Caco-2 (cell line): Measurements from ENCODE around the gene GJA3. TPM values are rescaled to one million over a fixed set of nuclear protein-coding genes. Genes with fewer than 3 reads are reported as not detected.
A peak's percentile ranks its signal among the peaks of the same experiment; 100 is the strongest.

ENCODE experiments used
- BruUV-seq: library from RNA; stranded (reverse); fragments of 400-500 nt; replicated peaks from 2 replicates; lab custom pipeline; 2021; lab: Mats Ljungman, UMichigan
- CTCF ChIA-PET: fragments of 300-600 bp; sonication (Branson Sonifier 250); formaldehyde crosslinking; loops from one replicate; lab custom pipeline; 2022; ENCODE audit warnings: antibody characterized with exemption; lab: Charles Lee
- POLR2A ChIA-PET: fragments of 300-600 bp; sonication (Branson Sonifier 250); formaldehyde crosslinking; loops from one replicate; lab custom pipeline; 2022; ENCODE audit warnings: antibody characterized with exemption; lab: Charles Lee
- DNase-seq, 2 experiments: peaks; one replicate each; pipeline versions ENCODE4 v3.0.0 to v3.0.0-alpha.2; 2020 to 2022
- H3K27me3 ChIP-seq: replicated peaks from 2 replicates; pipeline ENCODE4 v1.6.0; 2011; ENCODE audit warnings: low read length; ENCODE audit not compliant: control insufficient read depth, insufficient read depth
- H3K36me3 ChIP-seq: 2 replicates; pipeline ENCODE4 v1.5.1; 2011; ENCODE audit warnings: low read length; ENCODE audit not compliant: control insufficient read depth, insufficient read depth
- H3K4me1 ChIP-seq: fragments of 250-450 bp; sonication (Bioruptor Pico); 2 replicates; pipeline ENCODE4 v1.5.1; 2020; ENCODE audit warnings: mild to moderate bottlenecking
- H3K4me3 ChIP-seq: 2 replicates; pipeline ENCODE4 v1.5.1; 2011; ENCODE audit warnings: low read depth, mild to moderate bottlenecking, control low read depth, low read length
- H3K9me3 ChIP-seq: fragments of 250-450 bp; sonication (Bioruptor Pico); 2 replicates; pipeline ENCODE4 v1.5.1; 2020; ENCODE audit warnings: mild to moderate bottlenecking, moderate library complexity
- H3K27ac Mint-ChIP-seq: one replicate; pipeline ENCODE4 v1.8.0; 2022; ENCODE audit warnings: mixed read lengths; ENCODE audit not compliant: unreplicated experiment
- H3K27me3 Mint-ChIP-seq: one replicate; pipeline ENCODE4 v1.8.0; 2022; ENCODE audit warnings: mixed read lengths; ENCODE audit not compliant: insufficient read depth, unreplicated experiment
- H3K36me3 Mint-ChIP-seq: one replicate; pipeline ENCODE4 v1.8.0; 2022; ENCODE audit warnings: mild to moderate bottlenecking, mixed read lengths; ENCODE audit not compliant: insufficient read depth, unreplicated experiment
- H3K4me1 Mint-ChIP-seq: one replicate; pipeline ENCODE4 v1.8.0; 2022; ENCODE audit warnings: low read depth, mixed read lengths; ENCODE audit not compliant: unreplicated experiment
- H3K4me3 Mint-ChIP-seq: one replicate; pipeline ENCODE4 v1.8.0; 2022; ENCODE audit warnings: mild to moderate bottlenecking, moderate library complexity, mixed read lengths; ENCODE audit not compliant: unreplicated experiment
- H3K9me3 Mint-ChIP-seq: one replicate; pipeline ENCODE4 v1.8.0; 2022; ENCODE audit warnings: mixed read lengths; ENCODE audit not compliant: unreplicated experiment
- CTCF ChIP-seq, 2 experiments: fragments of 200-600 bp in 1 of 2; IDR thresholded peaks; 1 replicate in 1 of 2; 2 replicates in 1 of 2; pipeline versions ENCODE4 v1.5.1 to v1.8.0; 2011 to 2022; ENCODE audit warnings: antibody characterized with exemption in 1 of 2, control low read depth in 1 of 2, inconsistent platforms in 1 of 2, low read depth in 1 of 2, low read length in 1 of 2, mild to moderate bottlenecking in 1 of 2, moderate library complexity in 1 of 2; ENCODE audit not compliant: insufficient read depth in 1 of 2, severe bottlenecking in 1 of 2, unreplicated experiment in 1 of 2
- intact Hi-C: fragments of 100-400 bp; cut with micrococcal nuclease; formaldehyde crosslinking; loops from one replicate; pipeline ENCODE4 v1.10.0; 2022; ENCODE audit not compliant: unreplicated experiment
- total RNA-seq: library from RNA; stranded (reverse); gene quantifications from 2 replicates; pipeline ENCODE4 v1.2.3, GENCODE V29; 2022

GJA3 gene
- total RNA-seq, 1 experiment from 2014 or later = 0.11 TPM

GRCh38 chr13:20168396-20168795 is 7.5 kb upstream of the GJA3 start:
- Mint-ChIP-seq H3K27me3 (no peaks in the 10 kb centered on the region), H3K27ac (no peak overlapping the region), H3K36me3 (no peaks in the 10 kb centered on the region), H3K4me1 (no peaks in the 10 kb centered on the region), H3K4me3 (no peak overlapping the region), H3K9me3 (no peaks in the 10 kb centered on the region)
- no peak for DNase-seq
- H3K9me3 ChIP-seq = no peaks in the 10 kb centered on the region
- no peak for TF ChIP-seq CTCF (IDR thresholded peaks at IDR 0.05; ENCODE audit: insufficient read depth in 1 of 2, low read depth in 1 of 2, low read length in 1 of 2, severe bottlenecking in 1 of 2, unreplicated experiment in 1 of 2)
- ChIA-PET POLR2A (no interaction called here), CTCF (interaction anchor here (1.2 kb wide), 1 partner anchor 40 kb away, joined by 3 read pairs; no protein-coding TSS in a partner anchor)
- intact Hi-C loops = no loop called here
- no peaks in the 10 kb centered on the region for H3K27me3 ChIP-seq
- no peak overlapping the region for H3K4me3 ChIP-seq
- no peaks in the 10 kb centered on the region for H3K36me3 ChIP-seq
- no TSS peak for BruUV-seq
- peaks cover 7% of the 10 kb centered on the region for H3K4me1 ChIP-seq

- ChIA-PET POLR2A (interaction anchor here (0.6 kb wide), 1 partner anchor 73 kb away, joined by 3 read pairs; no protein-coding TSS in a partner anchor), CTCF (no interaction called here)
- DNase-seq = peak in 1 of 2 experiments; percentile 26
- H3K4me1 Mint-ChIP-seq = no peaks in the 10 kb centered on the region
- no peaks in the 10 kb centered on the region for H3K36me3 ChIP-seq
- H3K9me3 Mint-ChIP-seq = no peaks in the 10 kb centered on the region
- H3K9me3 ChIP-seq = no peaks in the 10 kb centered on the region
- H3K27me3 ChIP-seq = peaks cover 1% of the 10 kb centered on the region; the same call in 1 of the 2 replicates
- H3K36me3 Mint-ChIP-seq = no peaks in the 10 kb centered on the region
- H3K4me3 ChIP-seq = no peak overlapping the region
- H3K27ac Mint-ChIP-seq = no peak overlapping the region
- intact Hi-C loops = no loop called here
- no peaks in the 10 kb centered on the region for H3K27me3 Mint-ChIP-seq
- no TSS peak for BruUV-seq
- no peak for TF ChIP-seq CTCF (IDR thresholded peaks at IDR 0.05; ENCODE audit: insufficient read depth in 1 of 2, low read depth in 1 of 2, low read length in 1 of 2, severe bottlenecking in 1 of 2, unreplicated experiment in 1 of 2)
- no peak overlapping the region for H3K4me3 Mint-ChIP-seq
- H3K4me1 ChIP-seq = peaks cover 11% of the 10 kb centered on the region
Measured at GRCh38 chr13:20165417-20166257, 4.8 kb upstream of the GJA3 start.

GRCh38 chr13:20161951-20162300 is 1.1 kb upstream of the GJA3 start:
- H3K27me3 Mint-ChIP-seq = peaks cover 13% of the 10 kb centered on the region
- H3K9me3 ChIP-seq = no peaks in the 10 kb centered on the region
- POLR2A ChIA-PET = no interaction called here
- intact Hi-C loops = loop anchor here (2.0 to 5.0 kb wide), 2 partner anchors 71 to 125 kb away; no protein-coding TSS in a partner anchor
- H3K27me3 ChIP-seq = peaks cover 4% of the 10 kb centered on the region; the same call in 1 of the 2 replicates
- H3K4me1 Mint-ChIP-seq = peaks cover 8% of the 10 kb centered on the region
- no peaks in the 10 kb centered on the region for H3K36me3 Mint-ChIP-seq
- H3K9me3 Mint-ChIP-seq = no peaks in the 10 kb centered on the region
- CTCF ChIA-PET = no interaction called here
- H3K4me3 Mint-ChIP-seq = no peak overlapping the region
- no TSS peak for BruUV-seq
- H3K4me3 ChIP-seq = no peak overlapping the region
- no peak for DNase-seq
- no peak overlapping the region for H3K27ac Mint-ChIP-seq
- TF ChIP-seq CTCF (IDR thresholded peaks at IDR 0.05; ENCODE audit: insufficient read depth in 1 of 2, low read depth in 1 of 2, low read length in 1 of 2, severe bottlenecking in 1 of 2, unreplicated experiment in 1 of 2) = no peak
- H3K36me3 ChIP-seq = no peaks in the 10 kb centered on the region
- peaks cover 21% of the 10 kb centered on the region for H3K4me1 ChIP-seq
